Trophoblast cell (in vitro differentiated cells and primary cell): ENCODE measurements around the gene YES1.

ENCODE experiments used
- DNase-seq, 2 donors: peaks; one replicate each; pipeline ENCODE4 v3.0.0-alpha.2; 2016
- H2AFZ ChIP-seq: 2 replicates; pipeline ENCODE4 v1.6.1; 2013; ENCODE audit warnings: low read length, moderate library complexity, mild to moderate bottlenecking; ENCODE audit not compliant: insufficient read depth, poor library complexity
- H2AK5ac ChIP-seq: 2 replicates; pipeline ENCODE4 v1.6.1; 2013; ENCODE audit warnings: mild to moderate bottlenecking, low read length
- H2BK120ac ChIP-seq: 2 replicates; pipeline ENCODE4 v1.6.1; 2013; ENCODE audit warnings: low read length, mild to moderate bottlenecking, moderate library complexity; ENCODE audit not compliant: insufficient read depth, poor library complexity
- H2BK12ac ChIP-seq: 2 replicates; pipeline ENCODE4 v1.6.1; 2013; ENCODE audit warnings: mild to moderate bottlenecking, low read length, moderate library complexity
- H2BK5ac ChIP-seq: 2 replicates; pipeline ENCODE4 v1.6.1; 2013; ENCODE audit warnings: low read length, low read depth, moderate library complexity, mild to moderate bottlenecking; ENCODE audit not compliant: poor library complexity
- H3K14ac ChIP-seq: 2 replicates; pipeline ENCODE4 v1.6.1; 2013; ENCODE audit warnings: mild to moderate bottlenecking, low read length
- H3K18ac ChIP-seq: 2 replicates; pipeline ENCODE4 v1.6.1; 2013; ENCODE audit warnings: mild to moderate bottlenecking, low read length
- H3K23ac ChIP-seq: 2 replicates; pipeline ENCODE4 v1.6.1; 2013; ENCODE audit warnings: low read length
- H3K27ac ChIP-seq: 2 replicates; pipeline ENCODE4 v1.5.1; 2013; ENCODE audit warnings: low read depth, mild to moderate bottlenecking, inconsistent platforms, low read length, moderate library complexity
- H3K27me3 ChIP-seq: 2 replicates; pipeline ENCODE4 v1.6.1; 2013; ENCODE audit warnings: inconsistent platforms, mild to moderate bottlenecking, low read length, moderate library complexity; ENCODE audit not compliant: insufficient read depth
- H3K36me3 ChIP-seq, 2 experiments: 1 replicate in 1 of 2; 2 replicates in 1 of 2; pipeline ENCODE4 v1.6.1; 2013; ENCODE audit warnings: low read length in 2 of 2, mild to moderate bottlenecking in 2 of 2, moderate library complexity in 1 of 2; ENCODE audit not compliant: insufficient read depth in 2 of 2, control insufficient read depth in 1 of 2
- H3K4ac ChIP-seq: 2 replicates; pipeline ENCODE4 v1.6.1; 2013; ENCODE audit warnings: low read depth, mild to moderate bottlenecking, low read length, moderate library complexity
- H3K4me1 ChIP-seq, 2 experiments: 1 replicate in 1 of 2; 2 replicates in 1 of 2; pipeline ENCODE4 v1.6.1; 2013; ENCODE audit warnings: low read length in 2 of 2, mild to moderate bottlenecking in 2 of 2, moderate library complexity in 1 of 2; ENCODE audit not compliant: insufficient read depth in 2 of 2, control insufficient read depth in 1 of 2
- H3K4me2 ChIP-seq: 2 replicates; pipeline ENCODE4 v1.6.1; 2013; ENCODE audit warnings: inconsistent platforms, mild to moderate bottlenecking, low read length, moderate library complexity
- H3K4me3 ChIP-seq: 2 replicates; pipeline ENCODE4 v1.5.1; 2013; ENCODE audit warnings: mild to moderate bottlenecking, low read depth, low read length, inconsistent platforms
- H3K79me1 ChIP-seq: one replicate; pipeline ENCODE4 v1.6.1; 2013; ENCODE audit warnings: low read length
- H3K79me2 ChIP-seq: 2 replicates; pipeline ENCODE4 v1.6.1; 2013; ENCODE audit warnings: low read length, mild to moderate bottlenecking; ENCODE audit not compliant: control insufficient read depth, insufficient read depth, poor library complexity
- H3K9ac ChIP-seq: 2 replicates; pipeline ENCODE4 v1.6.1; 2013; ENCODE audit warnings: mild to moderate bottlenecking, low read length
- H3K9me3 ChIP-seq: 2 replicates; pipeline ENCODE4 v1.6.1; 2013; ENCODE audit warnings: low read depth, mild to moderate bottlenecking, control low read depth, inconsistent platforms, low read length; ENCODE audit not compliant: insufficient read depth
- H4K12ac ChIP-seq: 2 replicates; pipeline ENCODE4 v1.6.1; 2013; ENCODE audit warnings: low read depth, mild to moderate bottlenecking, low read length, moderate library complexity
- H4K8ac ChIP-seq: 2 replicates; pipeline ENCODE4 v1.6.1; 2013; ENCODE audit warnings: low read depth, mild to moderate bottlenecking, low read length, moderate library complexity
- H4K91ac ChIP-seq: one replicate; pipeline ENCODE4 v1.6.1; 2013; ENCODE audit warnings: low read depth, mild to moderate bottlenecking, low read length, moderate library complexity
- WGBS: extraction: QIAGEN DNeasy Blood & Tissue Kit; methylation state at CpG from one replicate; pipeline ENCODE4 v1.1.7; 2013; ENCODE audit warnings: missing lambda C conversion rate; ENCODE audit not compliant: insufficient read length, insufficient coverage; ENCODE audit errors: extremely low coverage; 5-methylcytosine and 5-hydroxymethylcytosine counted together

The YES1 gene

GRCh38 chr18:849021-849420 is 37.0 kb upstream of the YES1 start:
- Histone ChIP-seq H4K12ac (no peak overlapping the region), H3K9ac (no peak overlapping the region), H3K79me2 (no peaks in the 10 kb centered on the region), H3K9me3 (no peaks in the 10 kb centered on the region), H3K4me2 (no peak overlapping the region), H3K4ac (no peak overlapping the region), H2AK5ac (no peak overlapping the region), H3K23ac (no peak overlapping the region), H4K8ac (no peak overlapping the region), H2BK5ac (no peak overlapping the region), H3K4me1 (no peaks in the 10 kb centered on the region), H3K4me3 (no peak overlapping the region), H3K14ac (no peak overlapping the region), H4K91ac (no peak overlapping the region), H2BK120ac (no peak overlapping the region), H3K79me1 (no peaks in the 10 kb centered on the region), H3K18ac (no peak overlapping the region), H3K27me3 (no peaks in the 10 kb centered on the region), H3K27ac (no peak overlapping the region), H3K36me3 (no peaks in the 10 kb centered on the region), H2BK12ac (no peak overlapping the region), H2AFZ (no peak overlapping the region)
- no peak for DNase-seq
- WGBS, result 100% methylated on average over 1 of the region's 4 CpGs

- Histone ChIP-seq H3K9me3 (no peaks in the 10 kb centered on the region), H3K4ac (no peak overlapping the region), H3K36me3 (no peaks in the 10 kb centered on the region), H3K18ac (no peak overlapping the region), H3K79me1 (no peaks in the 10 kb centered on the region), H2AFZ (no peak overlapping the region), H3K9ac (no peak overlapping the region), H3K27ac (no peak overlapping the region), H3K4me2 (no peak overlapping the region), H3K14ac (no peak overlapping the region), H2BK12ac (no peak overlapping the region), H3K23ac (no peak overlapping the region), H2BK5ac (no peak overlapping the region), H3K79me2 (no peaks in the 10 kb centered on the region), H3K4me1 (no peaks in the 10 kb centered on the region), H3K27me3 (no peaks in the 10 kb centered on the region), H2BK120ac (no peak overlapping the region), H4K12ac (no peak overlapping the region), H4K91ac (no peak overlapping the region), H3K4me3 (no peak overlapping the region), H2AK5ac (no peak overlapping the region), H4K8ac (no peak overlapping the region)
- no peak for DNase-seq
- WGBS, result no CpG with 5 or more reads among the region's 8 CpGs
Observed at GRCh38 chr18:848062-848861, 36.2 kb upstream of the YES1 start.

- no peak overlapping the region for H3K9ac ChIP-seq
- no peaks in the 10 kb centered on the region for H3K79me1 ChIP-seq
- no peak overlapping the region for H2BK12ac ChIP-seq
- H3K14ac ChIP-seq, result no peak overlapping the region
- H3K27ac ChIP-seq, result no peak overlapping the region
- H3K79me2 ChIP-seq, result no peaks in the 10 kb centered on the region
- H2BK120ac ChIP-seq, result no peak overlapping the region
- H3K23ac ChIP-seq, result no peak overlapping the region
- no peaks in the 10 kb centered on the region for H3K4me1 ChIP-seq
- DNase-seq, result no peak
- no peak overlapping the region for H4K91ac ChIP-seq
- no CpG with 5 or more reads among the region's 9 CpGs for WGBS
- no peaks in the 10 kb centered on the region for H3K9me3 ChIP-seq
- no peak overlapping the region for H3K18ac ChIP-seq
- H2AK5ac ChIP-seq, result no peak overlapping the region
- H2BK5ac ChIP-seq, result no peak overlapping the region
- H3K4me3 ChIP-seq, result no peak overlapping the region
- no peak overlapping the region for H4K8ac ChIP-seq
- no peak overlapping the region for H3K4ac ChIP-seq
- no peaks in the 10 kb centered on the region for H3K27me3 ChIP-seq
- no peaks in the 10 kb centered on the region for H3K36me3 ChIP-seq
- H2AFZ ChIP-seq, result no peak overlapping the region
- no peak overlapping the region for H4K12ac ChIP-seq
- no peak overlapping the region for H3K4me2 ChIP-seq
Observed at GRCh38 chr18:845152-845819, 33.2 kb upstream of the YES1 start.

GRCh38 chr18:841647-842370 is 29.8 kb upstream of the YES1 start:
- no peak overlapping the region for H3K4me3 ChIP-seq
- no peak overlapping the region for H3K4ac ChIP-seq
- no peak for DNase-seq
- no peaks in the 10 kb centered on the region for H3K27me3 ChIP-seq
- no peaks in the 10 kb centered on the region for H3K36me3 ChIP-seq
- H4K12ac ChIP-seq, result no peak overlapping the region
- H2BK120ac ChIP-seq, result no peak overlapping the region
- no peak overlapping the region for H3K27ac ChIP-seq
- no peak overlapping the region for H3K4me2 ChIP-seq
- H3K18ac ChIP-seq, result no peak overlapping the region
- H3K9me3 ChIP-seq, result no peaks in the 10 kb centered on the region
- no peak overlapping the region for H2BK5ac ChIP-seq
- H3K4me1 ChIP-seq, result no peaks in the 10 kb centered on the region
- no peaks in the 10 kb centered on the region for H3K79me2 ChIP-seq
- WGBS, result no CpG with 5 or more reads among the region's 15 CpGs
- no peaks in the 10 kb centered on the region for H3K79me1 ChIP-seq
- H4K91ac ChIP-seq, result no peak overlapping the region
- H3K9ac ChIP-seq, result no peak overlapping the region
- H2AK5ac ChIP-seq, result no peak overlapping the region
- H2BK12ac ChIP-seq, result no peak overlapping the region
- no peak overlapping the region for H2AFZ ChIP-seq
- no peak overlapping the region for H3K23ac ChIP-seq
- H4K8ac ChIP-seq, result no peak overlapping the region
- no peak overlapping the region for H3K14ac ChIP-seq
